ENCODE results near the gene MED23.

DNA sequence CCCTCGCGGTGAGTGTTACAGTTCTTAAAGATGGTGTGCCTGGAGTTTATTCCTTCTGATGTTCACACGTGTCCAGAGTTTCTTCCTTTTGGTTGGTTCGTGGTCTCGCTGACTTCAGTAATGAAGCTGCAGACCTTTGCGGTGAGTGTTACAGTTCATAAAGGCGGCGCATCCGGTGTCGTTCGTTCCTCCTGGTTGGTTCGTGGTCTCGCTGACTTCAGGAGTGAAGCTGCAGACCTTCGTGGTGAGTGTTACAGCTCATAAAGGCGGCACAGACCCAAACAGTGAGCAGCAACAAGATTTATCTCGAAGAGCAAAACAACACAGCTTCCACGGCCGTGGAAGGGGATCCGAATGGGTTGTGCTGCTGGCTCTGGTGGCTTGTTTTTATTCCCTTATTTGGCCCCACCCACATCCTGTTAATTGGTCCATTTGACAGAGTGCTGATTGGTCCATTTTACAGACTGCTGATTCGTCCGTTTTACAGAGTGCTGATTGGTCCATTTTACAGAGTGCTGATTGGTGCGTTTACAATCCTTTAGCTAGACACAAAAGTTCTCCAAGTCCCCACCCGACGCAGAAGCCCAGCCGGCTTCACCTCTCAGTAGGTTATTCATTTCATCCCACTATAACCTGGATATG, 103.2 kb downstream of the MED23 start:
- TF ChIP-seq, protein P1, sequence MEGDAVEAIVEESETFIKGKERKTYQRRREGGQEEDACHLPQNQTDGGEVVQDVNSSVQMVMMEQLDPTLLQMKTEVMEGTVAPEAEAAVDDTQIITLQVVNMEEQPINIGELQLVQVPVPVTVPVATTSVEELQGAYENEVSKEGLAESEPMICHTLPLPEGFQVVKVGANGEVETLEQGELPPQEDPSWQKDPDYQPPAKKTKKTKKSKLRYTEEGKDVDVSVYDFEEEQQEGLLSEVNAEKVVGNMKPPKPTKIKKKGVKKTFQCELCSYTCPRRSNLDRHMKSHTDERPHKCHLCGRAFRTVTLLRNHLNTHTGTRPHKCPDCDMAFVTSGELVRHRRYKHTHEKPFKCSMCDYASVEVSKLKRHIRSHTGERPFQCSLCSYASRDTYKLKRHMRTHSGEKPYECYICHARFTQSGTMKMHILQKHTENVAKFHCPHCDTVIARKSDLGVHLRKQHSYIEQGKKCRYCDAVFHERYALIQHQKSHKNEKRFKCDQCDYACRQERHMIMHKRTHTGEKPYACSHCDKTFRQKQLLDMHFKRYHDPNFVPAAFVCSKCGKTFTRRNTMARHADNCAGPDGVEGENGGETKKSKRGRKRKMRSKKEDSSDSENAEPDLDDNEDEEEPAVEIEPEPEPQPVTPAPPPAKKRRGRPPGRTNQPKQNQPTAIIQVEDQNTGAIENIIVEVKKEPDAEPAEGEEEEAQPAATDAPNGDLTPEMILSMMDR (conservative IDR thresholded peaks at IDR 0.05) = no peak
- TF ChIP-seq EZH2 (IDR thresholded peaks at IDR 0.05; ENCODE audit: low read depth) = no peak

All from PC-9 (cell line).